SU-DHL-6 (cell line): ENCODE data around the gene CC2D1A.

Experiments used
- H2AFZ ChIP-seq: fragments of 200-600 bp; sonication (generic); 2 replicates; pipeline ENCODE4 v1.6.1; 2014; ENCODE audit warnings: low read depth, mild to moderate bottlenecking, moderate library complexity, mixed read lengths, antibody characterized with exemption, low read length; ENCODE audit not compliant: severe bottlenecking
- H3F3A ChIP-seq: fragments of 200-600 bp; shearing (Covaris generic); 2 replicates; pipeline ENCODE4 v1.6.0; 2016; ENCODE audit warnings: antibody characterized with exemption, mild to moderate bottlenecking; ENCODE audit not compliant: insufficient read depth
- H3K27ac ChIP-seq: fragments of 200-600 bp; sonication (generic); 2 replicates; pipeline ENCODE4 v1.5.1; 2016; ENCODE audit warnings: low read depth, mild to moderate bottlenecking, low read length, moderate library complexity, mixed read lengths
- H3K27me3 ChIP-seq: fragments of 200-600 bp; sonication (generic), shearing (Covaris generic); 2 replicates; pipeline ENCODE4 v1.6.0; 2014; ENCODE audit warnings: mild to moderate bottlenecking, low read length
- H3K36me3 ChIP-seq: fragments of 200-600 bp; sonication (generic); 2 replicates; pipeline ENCODE4 v1.6.1; 2014; ENCODE audit warnings: mild to moderate bottlenecking, low read length, mixed read lengths
- H3K4me2 ChIP-seq: fragments of 300-600, 200-600 bp; shearing (Covaris generic), sonication (generic); 2 replicates; pipeline ENCODE4 v1.6.0; 2014; ENCODE audit warnings: low read length, low read depth, mild to moderate bottlenecking; ENCODE audit not compliant: poor library complexity, severe bottlenecking
- H3K4me3 ChIP-seq: fragments of 200-600 bp; sonication (generic); 2 replicates; pipeline ENCODE4 v1.5.1; 2014; ENCODE audit warnings: antibody characterized with exemption, low read length, mild to moderate bottlenecking, mixed read lengths; ENCODE audit not compliant: insufficient read depth, poor library complexity, severe bottlenecking
- H3K79me2 ChIP-seq: fragments of 200-600 bp; sonication (generic); 2 replicates; pipeline ENCODE4 v1.6.1; 2014; ENCODE audit warnings: mild to moderate bottlenecking, low read length, moderate library complexity; ENCODE audit not compliant: insufficient read depth
- H3K9ac ChIP-seq: fragments of 200-600 bp; sonication (generic); 2 replicates; pipeline ENCODE4 v1.7.0; 2014; ENCODE audit warnings: mild to moderate bottlenecking, low read length
- H3K9me2 ChIP-seq: fragments of 200-600 bp; sonication (generic); replicated peaks from 2 replicates; pipeline ENCODE4 v1.6.1; 2014; ENCODE audit warnings: low read length; ENCODE audit not compliant: insufficient read depth
- H3K9me3 ChIP-seq: fragments of 200-600 bp; sonication (generic); 2 replicates; pipeline ENCODE4 v1.6.1; 2014; ENCODE audit warnings: low read length, mixed read lengths; ENCODE audit not compliant: insufficient read depth
- H4K20me1 ChIP-seq: fragments of 200-600 bp; sonication (generic); 2 replicates; pipeline ENCODE4 v1.6.1; 2014; ENCODE audit warnings: low read depth, mild to moderate bottlenecking, antibody characterized with exemption, low read length, moderate library complexity, mixed read lengths
- CTCF ChIP-seq: fragments of 200-600 bp; sonication (generic); IDR thresholded peaks from one replicate; pipeline ENCODE4 v1.5.1; 2017; ENCODE audit warnings: antibody characterized with exemption, mild to moderate bottlenecking, low read length, moderate library complexity; ENCODE audit not compliant: insufficient read depth, poor library complexity, severe bottlenecking
- EZH2phosphoT487 ChIP-seq: fragments of 200-600 bp; sonication (generic), shearing (Covaris generic); conservative IDR thresholded peaks from 2 replicates; pipeline ENCODE4 v1.6.1; 2018; ENCODE audit warnings: mild to moderate bottlenecking, antibody characterized with exemption, low read length, moderate library complexity, mixed read lengths

CC2D1A gene

GRCh38 chr19:13980340-13980739 is 74.3 kb downstream of the CC2D1A start:
- TF ChIP-seq EZH2phosphoT487 = no peak
- no peak for TF ChIP-seq CTCF
- H3K79me2 ChIP-seq = no peaks in the 10 kb centered on the region
- no peaks in the 10 kb centered on the region for H3K36me3 ChIP-seq
- no peak overlapping the region for H3K27ac ChIP-seq
- H3F3A ChIP-seq = peaks cover 11% of the 10 kb centered on the region
- H2AFZ ChIP-seq = no peak overlapping the region
- H3K27me3 ChIP-seq = no peaks in the 10 kb centered on the region
- no peaks in the 10 kb centered on the region for H3K9me2 ChIP-seq
- no peaks in the 10 kb centered on the region for H3K9me3 ChIP-seq
- no peak overlapping the region for H3K4me3 ChIP-seq
- no peak overlapping the region for H3K9ac ChIP-seq
- no peaks in the 10 kb centered on the region for H4K20me1 ChIP-seq
- H3K4me2 ChIP-seq = no peak overlapping the region
